ENCODE data around the gene ARAF.

GRCh38 chrX:47574547-47575301 is 13.7 kb downstream of the ARAF start:
- TF ChIP-seq, protein P1, sequence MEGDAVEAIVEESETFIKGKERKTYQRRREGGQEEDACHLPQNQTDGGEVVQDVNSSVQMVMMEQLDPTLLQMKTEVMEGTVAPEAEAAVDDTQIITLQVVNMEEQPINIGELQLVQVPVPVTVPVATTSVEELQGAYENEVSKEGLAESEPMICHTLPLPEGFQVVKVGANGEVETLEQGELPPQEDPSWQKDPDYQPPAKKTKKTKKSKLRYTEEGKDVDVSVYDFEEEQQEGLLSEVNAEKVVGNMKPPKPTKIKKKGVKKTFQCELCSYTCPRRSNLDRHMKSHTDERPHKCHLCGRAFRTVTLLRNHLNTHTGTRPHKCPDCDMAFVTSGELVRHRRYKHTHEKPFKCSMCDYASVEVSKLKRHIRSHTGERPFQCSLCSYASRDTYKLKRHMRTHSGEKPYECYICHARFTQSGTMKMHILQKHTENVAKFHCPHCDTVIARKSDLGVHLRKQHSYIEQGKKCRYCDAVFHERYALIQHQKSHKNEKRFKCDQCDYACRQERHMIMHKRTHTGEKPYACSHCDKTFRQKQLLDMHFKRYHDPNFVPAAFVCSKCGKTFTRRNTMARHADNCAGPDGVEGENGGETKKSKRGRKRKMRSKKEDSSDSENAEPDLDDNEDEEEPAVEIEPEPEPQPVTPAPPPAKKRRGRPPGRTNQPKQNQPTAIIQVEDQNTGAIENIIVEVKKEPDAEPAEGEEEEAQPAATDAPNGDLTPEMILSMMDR (IDR thresholded peaks at IDR 0.05): no peak
- TF ChIP-seq ZFX (IDR thresholded peaks at IDR 0.05; ENCODE audit: borderline replicate concordance): no peak

Measured in 22Rv1 (cell line).